Right lobe of liver (tissue), 6 donors: Measurements from ENCODE around the gene TAF3. TPM values are rescaled to one million over a fixed set of nuclear protein-coding genes. Genes with fewer than 3 reads are reported as not detected.
A peak's percentile ranks its signal among the peaks of the same experiment; 100 is the strongest.

Experiments
- ATAC-seq, 4 donors: fragments of 200-7000 bp; cut with Tn5 transposase; one replicate each; pipeline ENCODE4 v1.9.1; 2020; ENCODE audit warnings: mild to moderate bottlenecking in 4 of 4, moderate library complexity in 4 of 4
- DNase-seq, 3 donors: peaks; one replicate each; pipeline ENCODE4 v3.0.0-alpha.2; 2020
- H3K27ac ChIP-seq, 3 donors: fragments of 200-600 bp; one replicate each; pipeline ENCODE4 v1.8.0; 2022
- H3K27me3 ChIP-seq, 2 donors: fragments of 200-600 bp; one replicate each; pipeline ENCODE4 v1.8.0; 2022
- H3K36me3 ChIP-seq, 4 donors: fragments of 200-600 bp; sonication (generic) in 1 of 4; one replicate each; pipeline versions ENCODE4 v1.5.1 to v1.8.0; 2017 to 2022; ENCODE audit warnings: control low read depth in 1 of 4
- H3K4me1 ChIP-seq, 4 donors: fragments of 200-600 bp; sonication (generic) in 1 of 4; one replicate each; pipeline versions ENCODE4 v1.5.1 to v1.8.0; 2017 to 2022; ENCODE audit warnings: control low read depth in 1 of 4
- H3K4me3 ChIP-seq, 3 donors: fragments of 200-600 bp; one replicate each; pipeline ENCODE4 v1.8.0; 2022
- H3K9me3 ChIP-seq, 4 donors: fragments of 200-600 bp; sonication (generic) in 1 of 4; one replicate each; pipeline versions ENCODE4 v1.5.1 to v1.8.0; 2017 to 2022; ENCODE audit warnings: control low read depth in 1 of 4
- POLR2A ChIP-seq: fragments of 450-650 bp; IDR thresholded peaks from one replicate; pipeline ENCODE4 v1.6.1; 2017; ENCODE audit warnings: antibody characterized with exemption, mild to moderate bottlenecking
- WGBS: methylation state at CpG from one replicate; pipeline ENCODE4 v1.1.6; 2018; ENCODE audit warnings: low coverage, low lambda C conversion rate; ENCODE audit not compliant: insufficient coverage; ENCODE audit errors: missing lambda C conversion rate; 5-methylcytosine and 5-hydroxymethylcytosine counted together
- intact Hi-C, 2 donors: fragments of 100-400 bp; cut with DNase I; formaldehyde crosslinking; loops; one replicate each; pipeline versions ENCODE4 v1.11.2 to v1.14.1; 2022
- total RNA-seq, 6 experiments: library from RNA; depleted of rRNA in 2 of 6; stranded (reverse); fragments of >200 nt in 2 of 6; fragmentation: NEBNext Ultra II Directional in 3 of 6; extraction: Animal tissue kit (Norgen Biotek cat#: 25700) in 3 of 6; gene quantifications; one replicate each; pipeline versions ENCODE4 v1.1.0 to v1.2.4, GENCODE V29; 2016 to 2023
- TF ChIP-seq, protein P1 (sequence below), 4 donors: fragments of 200-600 bp in 3 of 4; fragments of 450-650 bp in 1 of 4; IDR thresholded peaks; one replicate each; pipeline versions ENCODE4 v1.5.1 to v1.8.0; 2016 to 2022; ENCODE audit warnings: antibody characterized with exemption in 4 of 4, mild to moderate bottlenecking in 2 of 4
- donor health status: DM: no; HTN: yes; CAD: no.
- donor health status: DM: no; HTN: no; CAD: no.
- donor health status: DM: no; HTN: no; CAD: no.
- donor health status: DM: no; HTN: yes; CAD: no.
- donor health status: DM: no; HTN: yes; CAD: no.

The TAF3 gene
- total RNA-seq, 6 experiments from 2014 or later: 1.9 to 3.5 (median 3.0) TPM

DNA sequence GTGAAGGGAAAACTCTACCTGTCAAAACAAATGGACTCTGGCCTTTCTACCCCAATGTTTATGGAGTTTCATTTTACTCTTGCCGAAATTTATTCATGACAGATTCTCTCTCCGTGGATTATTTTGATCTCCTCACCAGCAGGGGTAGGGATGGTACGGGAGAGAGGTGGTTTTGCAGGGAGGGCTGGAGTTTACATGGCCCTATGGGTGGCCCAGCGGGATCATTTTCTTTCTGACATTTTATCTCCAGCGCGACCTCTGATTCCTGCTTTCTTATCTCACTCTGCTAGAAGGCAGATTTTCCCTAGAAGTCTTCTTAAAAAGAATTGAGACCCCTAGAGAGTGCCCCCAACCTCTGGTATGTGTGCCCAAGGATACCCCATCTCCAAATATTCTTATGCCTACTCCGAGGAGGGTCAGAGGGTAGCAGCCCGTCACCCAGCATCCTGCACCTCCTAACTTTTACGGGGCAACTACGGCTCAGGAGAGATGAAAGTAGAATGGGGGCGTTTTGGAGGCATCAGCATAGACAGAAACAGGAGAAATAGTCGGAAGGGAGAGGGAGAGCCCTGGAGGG, 226.1 kb downstream of the TAF3 start:
- ATAC-seq (no peak), DNase-seq (no peak)
- Histone ChIP-seq H3K27ac (no peak overlapping the region), H3K36me3 (no peaks in the 10 kb centered on the region), H3K4me1 (peaks cover 0 to 18% (median 6%) of the 10 kb centered on the region in 4 donors), H3K27me3 (peaks cover 14 to 75% of the 10 kb centered on the region in 2 donors), H3K9me3 (no peaks in the 10 kb centered on the region), H3K4me3 (no peak overlapping the region)
- 6% methylated on average over 12 of the region's 12 CpGs for WGBS
- TF ChIP-seq POLR2A: no peak
- TF ChIP-seq, protein P1, sequence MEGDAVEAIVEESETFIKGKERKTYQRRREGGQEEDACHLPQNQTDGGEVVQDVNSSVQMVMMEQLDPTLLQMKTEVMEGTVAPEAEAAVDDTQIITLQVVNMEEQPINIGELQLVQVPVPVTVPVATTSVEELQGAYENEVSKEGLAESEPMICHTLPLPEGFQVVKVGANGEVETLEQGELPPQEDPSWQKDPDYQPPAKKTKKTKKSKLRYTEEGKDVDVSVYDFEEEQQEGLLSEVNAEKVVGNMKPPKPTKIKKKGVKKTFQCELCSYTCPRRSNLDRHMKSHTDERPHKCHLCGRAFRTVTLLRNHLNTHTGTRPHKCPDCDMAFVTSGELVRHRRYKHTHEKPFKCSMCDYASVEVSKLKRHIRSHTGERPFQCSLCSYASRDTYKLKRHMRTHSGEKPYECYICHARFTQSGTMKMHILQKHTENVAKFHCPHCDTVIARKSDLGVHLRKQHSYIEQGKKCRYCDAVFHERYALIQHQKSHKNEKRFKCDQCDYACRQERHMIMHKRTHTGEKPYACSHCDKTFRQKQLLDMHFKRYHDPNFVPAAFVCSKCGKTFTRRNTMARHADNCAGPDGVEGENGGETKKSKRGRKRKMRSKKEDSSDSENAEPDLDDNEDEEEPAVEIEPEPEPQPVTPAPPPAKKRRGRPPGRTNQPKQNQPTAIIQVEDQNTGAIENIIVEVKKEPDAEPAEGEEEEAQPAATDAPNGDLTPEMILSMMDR (IDR thresholded peaks at IDR 0.05): no peak
- intact Hi-C loops: no loop called here

DNA sequence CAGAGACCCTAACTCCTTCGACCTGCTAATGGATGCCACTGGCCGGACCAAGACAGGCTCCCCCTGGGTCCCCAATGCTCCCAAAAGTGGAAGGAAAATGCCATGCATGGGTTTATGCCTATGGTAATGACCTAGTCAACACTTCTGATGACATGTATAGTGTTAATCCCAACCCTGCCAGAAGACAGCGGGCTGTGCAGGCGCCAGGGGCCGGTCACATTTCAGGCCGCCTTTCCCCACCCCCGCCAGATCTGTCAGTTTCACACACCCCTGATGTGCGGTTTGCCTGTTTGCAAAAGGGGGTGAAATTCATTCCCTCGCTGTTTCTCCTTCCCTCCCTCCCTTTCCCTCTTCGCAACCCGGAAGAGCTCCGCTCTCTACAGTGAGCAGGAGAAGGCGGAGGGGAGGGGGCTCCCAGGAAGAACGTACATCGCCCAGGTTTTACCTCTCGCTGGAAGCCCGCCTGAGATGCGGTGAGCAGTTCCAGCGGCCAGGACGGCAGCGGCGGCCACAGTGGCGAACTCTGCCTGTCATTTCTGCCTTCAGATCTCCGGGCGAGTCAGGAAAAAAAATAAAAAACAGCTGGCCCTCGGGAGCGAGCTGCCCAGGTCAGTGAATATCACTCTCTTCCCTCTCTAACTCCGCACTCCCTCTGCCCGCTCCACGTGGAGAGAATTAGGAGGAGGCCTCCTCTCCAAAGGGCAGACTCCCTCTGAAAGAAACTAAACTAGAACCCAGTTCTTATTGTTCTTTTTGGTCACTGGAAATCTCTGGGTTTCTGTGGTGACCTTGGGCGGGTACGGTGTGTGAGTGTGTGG, 226.8 kb downstream of the TAF3 start:
- Histone ChIP-seq H3K9me3 (no peaks in the 10 kb centered on the region), H3K36me3 (no peaks in the 10 kb centered on the region), H3K4me1 (peaks cover 0 to 25% (median 10%) of the 10 kb centered on the region in 4 donors), H3K4me3 (no peak overlapping the region), H3K27ac (no peak overlapping the region), H3K27me3 (peaks cover 10 to 77% of the 10 kb centered on the region in 2 donors)
- intact Hi-C loops: no loop called here
- TF ChIP-seq, protein P1 (IDR thresholded peaks at IDR 0.05): no peak
- no peak for TF ChIP-seq POLR2A
- DNase-seq (peak in 1 of 3 donors; percentile 35), ATAC-seq (peak in 2 of 4 donors; percentile 6 to 16)
- WGBS: 3% methylated on average over 29 of the region's 32 CpGs

DNA sequence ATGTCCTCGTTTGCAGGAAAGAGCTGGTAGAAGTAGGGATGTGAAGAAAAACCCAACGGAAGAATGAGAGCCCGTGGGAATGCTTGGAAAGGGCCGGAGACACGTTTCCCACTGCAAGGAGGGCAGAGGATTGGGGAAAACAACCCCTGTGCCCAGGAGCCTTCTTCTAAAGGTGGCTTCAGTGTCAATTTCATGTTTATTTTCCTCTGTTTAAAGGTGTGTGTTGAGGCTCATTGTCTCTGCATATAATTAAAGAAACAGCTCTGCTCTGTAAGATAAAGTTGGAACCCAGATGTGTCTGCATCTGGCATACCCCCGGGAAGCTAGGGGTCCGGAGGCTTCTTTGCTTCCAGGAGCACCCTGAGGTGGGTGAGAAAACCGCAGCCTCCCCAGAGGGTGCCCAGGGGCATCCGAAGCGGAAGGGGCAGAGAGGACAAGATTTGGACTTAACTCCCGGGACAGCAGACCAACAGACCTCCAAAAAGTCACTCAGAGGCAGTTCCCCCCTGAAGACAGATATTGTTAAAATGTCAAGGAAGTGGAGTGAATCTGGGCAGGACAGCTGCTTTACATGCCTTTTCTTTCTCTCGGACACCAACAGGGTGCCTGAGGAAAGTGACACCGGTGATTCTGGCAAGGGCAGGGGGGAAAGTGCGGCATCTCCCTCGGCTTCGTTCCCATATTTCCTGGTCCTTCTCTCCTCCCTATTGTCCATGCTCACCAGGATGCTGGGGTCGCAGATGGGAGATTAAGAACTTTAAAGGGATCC, 227.6 kb downstream of the TAF3 start:
- Histone ChIP-seq H3K27me3 (peaks cover 10 to 70% of the 10 kb centered on the region in 2 donors), H3K4me1 (peaks cover 0 to 33% (median 14%) of the 10 kb centered on the region in 4 donors), H3K27ac (no peak overlapping the region), H3K9me3 (no peaks in the 10 kb centered on the region), H3K4me3 (no peak overlapping the region), H3K36me3 (no peaks in the 10 kb centered on the region)
- no peak for DNase-seq
- TF ChIP-seq, protein P1 (IDR thresholded peaks at IDR 0.05): no peak
- no peak for TF ChIP-seq POLR2A
- 5% methylated on average over 17 of the region's 17 CpGs for WGBS
- intact Hi-C loops: no loop called here
- no peak for ATAC-seq

DNA sequence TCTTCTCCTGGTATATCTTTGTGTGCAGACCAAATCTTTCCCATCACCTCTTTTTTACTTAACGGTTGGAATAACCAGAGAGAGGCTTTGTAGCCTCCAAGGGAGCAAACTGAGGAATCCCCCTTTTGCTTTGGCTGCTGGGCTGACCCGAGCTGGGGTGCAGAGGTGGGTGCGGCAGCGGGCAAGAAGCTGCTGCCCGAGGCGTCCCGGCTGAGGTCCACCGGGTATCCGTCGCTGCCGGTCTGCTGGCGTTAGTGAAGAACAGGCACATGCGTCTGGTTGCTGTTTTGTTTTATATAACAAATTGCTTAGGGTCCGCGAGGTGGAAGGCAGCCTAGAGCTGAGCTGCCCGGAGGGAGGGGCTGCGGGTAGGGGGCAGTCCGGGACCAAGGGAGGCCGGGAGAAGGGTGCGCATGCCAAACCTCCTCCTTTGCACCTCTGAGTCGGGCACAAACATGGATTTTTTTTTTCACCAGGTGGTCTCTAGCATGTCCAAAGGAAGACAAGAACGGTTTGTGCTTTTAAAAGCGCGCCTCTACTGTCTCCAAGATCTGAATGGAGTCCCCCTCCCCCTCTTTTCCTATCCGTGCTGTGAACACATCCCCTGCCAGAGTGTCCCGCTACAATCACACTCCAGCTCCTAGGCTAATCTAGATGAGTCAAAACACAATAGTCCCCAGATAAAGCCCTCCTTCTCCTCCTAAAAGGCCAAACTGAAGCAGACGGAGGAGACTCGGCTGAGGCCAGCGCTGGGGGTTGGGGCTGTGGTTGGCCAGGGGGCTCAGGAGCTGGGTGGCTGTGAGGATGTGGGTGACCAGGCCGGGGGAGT, 229.4 kb downstream of the TAF3 start:
- 9% methylated on average over 13 of the region's 30 CpGs for WGBS
- DNase-seq (no peak), ATAC-seq (no peak)
- Histone ChIP-seq H3K27ac (no peak overlapping the region), H3K9me3 (no peaks in the 10 kb centered on the region), H3K27me3 (peaks cover 12 to 72% of the 10 kb centered on the region in 2 donors), H3K36me3 (no peaks in the 10 kb centered on the region), H3K4me1 (peaks cover 0 to 42% (median 14%) of the 10 kb centered on the region in 4 donors), H3K4me3 (no peak overlapping the region)
- intact Hi-C loops: no loop called here
- TF ChIP-seq, protein P1 (IDR thresholded peaks at IDR 0.05): no peak
- no peak for TF ChIP-seq POLR2A
